ENCODE results near the gene FRRS1L. TPM values are rescaled to one million over a fixed set of nuclear protein-coding genes. Genes with fewer than 3 reads are reported as not detected.

FRRS1L gene
- total RNA-seq, 2 donors from 2014 or later: 0.81 to 1.1 TPM

GRCh38 chr9:109182940-109183798, 16.1 kb upstream of the FRRS1L start:
- Histone ChIP-seq H3K4me3 (no peak overlapping the region), H3K9me3 (no peaks in the 10 kb centered on the region), H3K27me3 (replicated peaks; ENCODE audit: insufficient read depth) (no peaks in the 10 kb centered on the region), H3K36me3 (no peaks in the 10 kb centered on the region), H3K4me1 (ENCODE audit: control insufficient read depth in 1 of 2, low read depth in 2 of 2) (no peaks in the 10 kb centered on the region), H3K27ac (no peak overlapping the region)
- DNase-seq (ENCODE audit: low spot score) (no peak), ATAC-seq (ENCODE audit: insufficient number of reproducible peaks, low FRiP score, low read depth) (no peak)
- TF ChIP-seq CTCF (IDR thresholded peaks at IDR 0.05): no peak

- Histone ChIP-seq H3K27me3 (replicated peaks; ENCODE audit: insufficient read depth) (no peaks in the 10 kb centered on the region), H3K27ac (no peak overlapping the region), H3K36me3 (no peaks in the 10 kb centered on the region), H3K9me3 (no peaks in the 10 kb centered on the region), H3K4me3 (no peak overlapping the region), H3K4me1 (ENCODE audit: control insufficient read depth in 1 of 2, low read depth in 2 of 2) (no peaks in the 10 kb centered on the region)
- no peak for ATAC-seq (ENCODE audit: insufficient number of reproducible peaks, low FRiP score, low read depth)
- no peak for TF ChIP-seq CTCF (IDR thresholded peaks at IDR 0.05)
- DNase-seq (ENCODE audit: low spot score): no peak
Observed at GRCh38 chr9:109182550-109182939, 15.5 kb upstream of the FRRS1L start.

GRCh38 chr9:109181284-109181683, 14.2 kb upstream of the FRRS1L start:
- TF ChIP-seq CTCF (IDR thresholded peaks at IDR 0.05): no peak
- Histone ChIP-seq H3K27ac (no peak overlapping the region), H3K36me3 (no peaks in the 10 kb centered on the region), H3K9me3 (no peaks in the 10 kb centered on the region), H3K4me1 (ENCODE audit: control insufficient read depth in 1 of 2, low read depth in 2 of 2) (no peaks in the 10 kb centered on the region), H3K4me3 (no peak overlapping the region), H3K27me3 (replicated peaks; ENCODE audit: insufficient read depth) (no peaks in the 10 kb centered on the region)
- ATAC-seq (ENCODE audit: insufficient number of reproducible peaks, low FRiP score, low read depth) (no peak), DNase-seq (ENCODE audit: low spot score) (no peak)

- TF ChIP-seq CTCF (IDR thresholded peaks at IDR 0.05): no peak
- Histone ChIP-seq H3K9me3 (no peaks in the 10 kb centered on the region), H3K4me3 (no peak overlapping the region), H3K36me3 (no peaks in the 10 kb centered on the region), H3K27me3 (replicated peaks; ENCODE audit: insufficient read depth) (no peaks in the 10 kb centered on the region), H3K4me1 (ENCODE audit: control insufficient read depth in 1 of 2, low read depth in 2 of 2) (no peaks in the 10 kb centered on the region), H3K27ac (no peak overlapping the region)
- DNase-seq (ENCODE audit: low spot score) (no peak), ATAC-seq (ENCODE audit: insufficient number of reproducible peaks, low FRiP score, low read depth) (no peak)
Observed at GRCh38 chr9:109179801-109180523, 12.9 kb upstream of the FRRS1L start.

- no peak overlapping the region for H3K4me3 ChIP-seq
- H3K9me3 ChIP-seq: no peaks in the 10 kb centered on the region
- ATAC-seq (ENCODE audit: insufficient number of reproducible peaks, low FRiP score, low read depth) (no peak), DNase-seq (ENCODE audit: low spot score) (no peak)
- H3K36me3 ChIP-seq: no peaks in the 10 kb centered on the region
- no peak overlapping the region for H3K27ac ChIP-seq
- H3K27me3 ChIP-seq (replicated peaks; ENCODE audit: insufficient read depth): no peaks in the 10 kb centered on the region
- no peaks in the 10 kb centered on the region for H3K4me1 ChIP-seq (ENCODE audit: control insufficient read depth in 1 of 2, low read depth in 2 of 2)
- TF ChIP-seq CTCF (IDR thresholded peaks at IDR 0.05): no peak
Observed at GRCh38 chr9:109176963-109177362, 9.9 kb upstream of the FRRS1L start.

Data from thoracic aorta (tissue), 2 donors.